ENCODE results near the gene NEK7. TPM values are rescaled to one million over a fixed set of nuclear protein-coding genes. Genes with fewer than 3 reads are reported as not detected.

NEK7 gene
- total and polyA plus RNA-seq, 9 of the 15 experiments (the other 6 are each of a cell fraction or from before 2014, with no cell fraction given), result 8.5 to 37.3 (median 27.7) TPM

- H3K36me3 ChIP-seq (ENCODE audit: control insufficient read depth, insufficient read depth, low read length), result peaks cover 3% of the 10 kb centered on the region; the same call in 1 of the 3 replicates
- no peak overlapping the region for H3K4me2 ChIP-seq (ENCODE audit: insufficient read depth, low read length)
- DNase-seq (ENCODE audit: extremely low read depth in 1 of 4, low spot score in 3 of 4) (no peak), ATAC-seq (no peak), FAIRE-seq (no peak)
- intact Hi-C loops (cut with micrococcal nuclease) (loop anchor here (10.0 kb wide), 1 partner anchor 276 kb away; no protein-coding TSS in a partner anchor), in situ Hi-C loops (cut with MboI) (no loop called here)
- no peak overlapping the region for H3K4me3 ChIP-seq
- no peak overlapping the region for H2AFZ ChIP-seq (ENCODE audit: low read depth, low read length)
- H3K9me1 ChIP-seq (ENCODE audit: control insufficient read depth, insufficient read depth, low read length), result no peaks in the 10 kb centered on the region
- no TSS peak for BruUV-seq (replicated peaks)
- CTCF ChIA-PET (ENCODE audit: low intra/inter-chr PET ratio), result no interaction called here
- H3K27ac ChIP-seq (ENCODE audit: extremely low read depth, low read depth, low read length), result no peak overlapping the region
- H4K20me1 ChIP-seq (replicated peaks; ENCODE audit: control insufficient read depth, insufficient read depth, low read length), result no peaks in the 10 kb centered on the region
- 78% methylated on average over 1 of the region's 1 CpG for WGBS (ENCODE audit: insufficient coverage, low coverage, missing lambda C conversion rate)
- H3K9me3 ChIP-seq (replicated peaks; ENCODE audit: control insufficient read depth, insufficient read depth, low read depth, low read length), result no peaks in the 10 kb centered on the region
- TF ChIP-seq MAFG (tag; conservative IDR thresholded peaks at IDR 0.05) (peak; percentile 58; the same call in 1 of the 2 replicates), ZNF140 (CRISPR knock-in tag; IDR thresholded peaks at IDR 0.05) (no peak), C11orf30 (IDR thresholded peaks at IDR 0.05; ENCODE audit: low read depth) (peak; percentile 80), MAFF (IDR thresholded peaks at IDR 0.05; ENCODE audit: low read length) (peak; percentile 40), ZNF316 (IDR thresholded peaks at IDR 0.05) (peak; percentile 84)
- no peak overlapping the region for H3K9ac ChIP-seq (ENCODE audit: insufficient read depth in 1 of 2, low read depth in 2 of 2, low read length in 2 of 2)
- no peaks in the 10 kb centered on the region for H3K79me2 ChIP-seq (ENCODE audit: control insufficient read depth, insufficient read depth, low read length)
- H3K27me3 ChIP-seq (ENCODE audit: control insufficient read depth in 2 of 2, insufficient read depth in 2 of 2, low read length in 2 of 2), result no peaks in the 10 kb centered on the region
- peaks cover 0 to 3% of the 10 kb centered on the region in 2 experiments; a peak in 3 of 5 replicates for H3K4me1 ChIP-seq (replicated peaks in 1 of 2; ENCODE audit: control insufficient read depth in 2 of 2, insufficient read depth in 2 of 2, low read length in 2 of 2)
- POLR2A ChIA-PET, result no interaction called here
These were observed 113.6 kb downstream of the NEK7 start for GRCh38 chr1:198270273-198270828.

GRCh38 chr1:198271467-198271866 lies 114.7 kb downstream of the NEK7 start:
- H3K4me2 ChIP-seq (ENCODE audit: insufficient read depth, low read length), result no peak overlapping the region
- no TSS peak for BruUV-seq (replicated peaks)
- intact Hi-C loops (cut with micrococcal nuclease), result loop anchor here (10.0 kb wide), 1 partner anchor 277 kb away; no protein-coding TSS in a partner anchor
- no peak for TF ChIP-seq KDM5B (IDR thresholded peaks at IDR 0.05; ENCODE audit: insufficient replicate concordance, low read depth, low read length)
- TF ChIP-seq ARID1B (IDR thresholded peaks at IDR 0.05), result no peak
- TF ChIP-seq AFF4 (CRISPR knock-in tag; IDR thresholded peaks at IDR 0.05), result no peak
- TF ChIP-seq KLF16 (IDR thresholded peaks at IDR 0.05), result no peak

More at GRCh38 chr1:198271467-198271866, 114.7 kb downstream of the NEK7 start:
- no peak overlapping the region for H3K4me3 ChIP-seq
- ATAC-seq, result no peak
- ChIA-PET CTCF (ENCODE audit: low intra/inter-chr PET ratio) (no interaction called here), POLR2A (interaction anchor here (0.7 kb wide), 2 partner anchors 69 to 272 kb away, joined by 3 read pairs; no protein-coding TSS in a partner anchor)
- no peak overlapping the region for H3K27ac ChIP-seq (ENCODE audit: extremely low read depth, low read depth, low read length)
- H3K9me1 ChIP-seq (ENCODE audit: control insufficient read depth, insufficient read depth, low read length), result no peaks in the 10 kb centered on the region
- peaks cover 3% of the 10 kb centered on the region; the same call in 1 of the 3 replicates for H3K36me3 ChIP-seq (ENCODE audit: control insufficient read depth, insufficient read depth, low read length)
- FAIRE-seq, result no peak
- no peaks in the 10 kb centered on the region for H3K9me3 ChIP-seq (replicated peaks; ENCODE audit: control insufficient read depth, insufficient read depth, low read depth, low read length)
- in situ Hi-C loops (cut with MboI), result no loop called here
- H3K4me1 ChIP-seq (replicated peaks in 1 of 2; ENCODE audit: control insufficient read depth in 2 of 2, insufficient read depth in 2 of 2, low read length in 2 of 2), result no peaks in the 10 kb centered on the region; a peak in 2 of 5 replicates
- H2AFZ ChIP-seq (ENCODE audit: low read depth, low read length), result no peak overlapping the region
- no peak for DNase-seq (ENCODE audit: extremely low read depth in 1 of 4, low spot score in 3 of 4)
- no peaks in the 10 kb centered on the region for H4K20me1 ChIP-seq (replicated peaks; ENCODE audit: control insufficient read depth, insufficient read depth, low read length)
- H3K27me3 ChIP-seq (ENCODE audit: control insufficient read depth in 2 of 2, insufficient read depth in 2 of 2, low read length in 2 of 2), result no peaks in the 10 kb centered on the region
- no peaks in the 10 kb centered on the region for H3K79me2 ChIP-seq (ENCODE audit: control insufficient read depth, insufficient read depth, low read length)
- H3K9ac ChIP-seq (ENCODE audit: insufficient read depth in 1 of 2, low read depth in 2 of 2, low read length in 2 of 2), result no peak overlapping the region
